DMS53 treated with DMSO at 0.1 percent for 48 hours (cell line): ENCODE measurements around the gene GAS7.

ENCODE experiments used
- DNase-seq: peaks from one replicate; lab custom pipeline; 2025; ENCODE audit not compliant: unreplicated experiment; lab: John Stamatoyannopoulos, UW

GAS7 gene

DNA sequence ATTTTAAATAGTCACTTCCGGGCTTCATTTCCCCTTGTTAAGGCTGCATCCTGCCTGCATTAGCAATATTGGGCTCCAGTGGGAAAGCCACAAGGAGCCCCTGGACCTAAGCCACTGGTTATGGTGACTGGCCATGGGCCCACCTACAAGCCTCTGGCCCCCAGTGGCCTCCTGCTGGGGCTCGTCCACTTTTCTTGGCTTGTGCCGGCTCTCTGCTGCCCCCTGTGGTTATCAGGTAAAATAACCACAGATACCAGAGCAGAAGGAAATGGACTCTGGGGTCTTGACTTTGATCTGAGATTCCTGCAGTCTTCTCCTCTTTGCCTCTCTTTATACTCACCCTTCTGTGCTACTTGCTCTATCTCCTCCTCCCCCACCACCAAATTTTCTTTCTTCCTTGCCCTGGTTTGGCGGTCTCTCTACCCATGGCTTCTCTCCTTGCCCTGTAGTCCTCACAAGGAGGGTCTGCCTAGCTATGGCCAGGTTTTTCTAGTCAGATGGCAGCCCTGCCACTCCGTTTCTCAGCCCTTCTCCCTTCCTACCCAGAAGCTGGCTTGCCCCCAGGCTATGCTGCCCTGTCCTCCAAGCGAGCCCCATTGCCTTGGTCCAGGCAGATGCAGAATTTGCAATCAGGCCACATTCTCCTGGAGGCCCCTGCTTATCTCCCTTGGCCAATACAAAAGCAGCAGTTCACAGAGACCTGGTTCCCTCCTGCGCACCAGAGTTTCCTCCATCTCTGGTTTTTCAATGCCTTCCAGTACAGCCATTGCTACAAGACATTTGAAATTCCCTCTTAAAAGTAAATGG lies 210.4 kb downstream of the GAS7 start:
- DNase-seq = no peak

DNA sequence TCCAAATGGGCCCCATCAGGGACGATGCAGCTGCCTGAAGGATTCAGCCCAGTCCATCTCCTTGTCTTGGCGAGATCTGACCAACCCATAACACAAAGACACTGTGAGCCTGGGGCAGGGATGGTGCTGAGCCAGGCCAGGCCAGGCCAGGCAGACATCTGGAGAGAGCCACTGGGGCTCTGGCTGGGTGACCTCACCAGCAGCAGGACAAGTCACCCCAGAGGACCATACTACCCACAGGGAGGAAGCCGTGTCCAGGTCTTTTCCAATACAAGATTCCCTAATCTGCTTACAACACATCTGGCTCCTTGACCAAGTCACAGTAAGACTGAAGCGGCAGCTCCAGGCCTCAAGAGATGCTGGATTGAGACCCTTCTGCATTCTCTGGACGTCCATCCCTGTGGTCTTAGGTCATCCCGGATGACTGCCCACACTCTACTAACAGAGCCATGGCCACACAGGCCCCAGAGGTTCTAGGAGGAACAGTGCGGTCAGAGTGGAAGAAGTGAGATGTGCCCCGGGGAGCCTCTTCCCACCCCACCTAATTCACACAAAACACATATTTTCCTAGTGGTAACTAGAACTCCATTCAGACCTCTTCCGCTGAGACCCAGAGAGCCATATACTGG lies 211.5 kb downstream of the GAS7 start:
- DNase-seq = no peak

DNA sequence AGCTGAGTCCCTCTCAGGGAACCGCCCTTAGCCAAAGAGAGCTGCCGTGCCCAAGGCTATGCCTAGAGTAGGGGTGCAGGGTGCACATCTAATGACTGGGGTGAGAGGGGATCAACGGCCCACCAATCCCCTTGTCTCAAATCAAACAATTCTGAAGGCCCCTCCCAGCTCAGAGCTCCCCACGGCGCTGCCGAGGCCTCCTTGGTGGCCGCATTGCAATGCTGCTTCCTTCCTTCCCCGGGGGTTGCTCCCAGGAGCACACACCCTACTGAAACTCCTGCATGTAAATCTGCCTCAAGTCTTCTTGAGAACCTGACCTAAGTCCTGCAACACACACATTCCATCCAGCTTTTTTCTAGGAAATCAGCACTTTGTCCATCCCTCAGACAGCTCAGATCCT lies 212.8 kb downstream of the GAS7 start:
- DNase-seq = no peak

DNA sequence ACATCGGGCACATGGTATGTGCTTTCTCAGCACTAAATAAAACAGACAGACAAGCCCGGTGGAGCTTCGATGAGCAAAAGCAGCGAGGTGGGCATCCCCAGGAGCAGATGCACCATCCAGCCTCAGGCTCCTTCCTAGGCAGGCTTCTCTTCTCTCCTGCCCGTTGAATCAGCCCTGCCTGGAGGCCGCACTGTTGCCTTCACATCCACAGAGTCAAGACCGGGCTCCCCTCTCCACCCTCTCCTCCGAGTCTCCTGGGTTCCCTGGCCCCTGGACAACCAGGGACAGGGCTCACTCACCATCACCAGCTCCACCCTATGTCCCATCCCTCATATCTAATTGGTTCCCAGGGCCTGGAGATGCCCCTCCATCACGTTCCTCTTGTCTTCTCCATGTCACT lies 213.6 kb downstream of the GAS7 start:
- no peak for DNase-seq

DNA sequence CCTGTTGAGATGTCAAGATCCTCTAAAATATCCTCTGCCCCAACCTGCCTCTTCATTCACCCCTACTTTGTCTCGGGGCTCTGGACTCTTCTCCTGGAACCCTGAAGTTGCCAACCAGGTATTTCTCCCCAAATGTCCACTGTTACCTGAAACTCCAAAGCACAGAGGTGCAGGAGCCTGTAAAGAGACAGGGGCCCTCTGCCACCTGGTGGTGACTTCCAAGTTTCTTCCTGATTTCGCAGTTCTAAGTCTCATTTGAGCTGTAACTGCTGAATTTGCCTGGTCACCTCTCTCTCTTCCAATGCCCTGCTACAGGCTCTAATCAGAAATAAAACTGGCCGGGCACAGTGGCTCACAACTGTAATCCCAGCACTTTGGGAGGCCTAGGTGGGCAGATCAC lies 216.2 kb downstream of the GAS7 start:
- DNase-seq = no peak

DNA sequence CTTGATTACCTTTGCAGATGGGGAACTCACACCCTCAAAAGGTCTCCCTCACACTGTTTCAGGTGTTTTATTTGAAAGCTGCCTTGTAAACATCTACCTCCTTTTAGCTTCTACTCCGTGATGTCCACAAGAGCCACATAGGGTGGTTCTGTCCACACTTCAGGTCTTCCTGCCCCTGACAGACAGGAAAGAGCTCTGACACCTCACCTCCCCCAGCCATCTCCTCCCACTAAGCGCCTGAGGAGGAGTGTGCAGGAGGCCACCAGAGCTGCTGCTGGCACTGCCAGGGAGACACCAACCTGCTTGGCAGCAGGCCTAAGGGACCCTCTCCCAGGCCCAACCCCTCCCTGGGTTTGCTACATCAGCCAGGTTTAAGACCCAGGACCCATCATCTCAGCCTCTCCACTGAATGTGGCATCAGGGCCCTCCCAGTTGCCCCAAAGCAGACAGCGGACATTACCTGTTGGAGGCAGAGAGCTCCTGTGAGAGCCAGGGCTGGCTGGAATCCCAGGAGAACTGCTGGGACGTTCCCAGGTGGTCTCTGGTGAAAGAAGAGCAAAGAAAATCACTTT lies 217.0 kb downstream of the GAS7 start:
- no peak for DNase-seq

DNA sequence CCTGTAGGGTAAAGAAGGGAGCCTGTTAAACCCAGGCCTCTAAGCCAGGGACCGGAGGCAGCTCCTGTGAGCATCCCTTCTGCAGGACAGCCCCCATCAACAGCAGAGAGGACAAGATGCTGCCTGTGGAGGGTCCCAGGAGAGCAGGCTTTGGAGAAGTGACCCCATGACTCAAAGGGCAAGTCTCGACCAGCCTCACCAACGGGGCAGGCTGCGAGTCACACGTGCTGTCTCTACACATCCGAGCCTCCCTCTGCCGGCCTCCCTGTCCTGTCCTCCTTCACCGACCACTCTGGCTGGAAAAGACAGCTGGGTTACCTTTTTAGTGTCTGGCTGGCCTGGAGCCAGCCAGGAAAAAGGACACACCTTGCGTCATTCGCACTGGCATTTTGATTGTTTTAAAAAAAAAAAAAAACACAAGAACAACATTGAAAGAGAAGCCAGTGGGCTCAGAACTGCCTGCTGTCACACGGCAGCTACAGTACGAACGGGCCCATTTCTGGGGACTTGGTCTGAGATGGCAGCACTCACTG lies 218.9 kb downstream of the GAS7 start:
- no peak for DNase-seq

DNA sequence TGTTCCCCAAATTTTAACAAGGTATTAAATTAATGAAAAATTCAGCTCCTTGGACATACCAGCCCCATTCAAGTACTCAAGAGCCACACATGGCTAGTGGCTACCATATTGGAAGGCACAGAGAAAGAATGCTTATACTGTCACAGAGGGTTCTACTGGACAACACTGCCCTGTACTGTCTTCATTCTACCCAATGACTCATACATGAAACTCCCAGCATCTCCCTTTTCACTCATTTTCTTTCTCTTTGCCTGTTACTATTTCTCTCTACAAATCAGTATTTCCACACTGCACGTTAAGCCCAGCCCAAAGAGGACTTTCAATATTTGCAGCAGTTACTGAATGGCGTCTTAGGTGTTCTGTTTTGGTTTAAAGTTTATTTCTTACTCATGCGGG lies 221.2 kb downstream of the GAS7 start:
- no peak for DNase-seq

DNA sequence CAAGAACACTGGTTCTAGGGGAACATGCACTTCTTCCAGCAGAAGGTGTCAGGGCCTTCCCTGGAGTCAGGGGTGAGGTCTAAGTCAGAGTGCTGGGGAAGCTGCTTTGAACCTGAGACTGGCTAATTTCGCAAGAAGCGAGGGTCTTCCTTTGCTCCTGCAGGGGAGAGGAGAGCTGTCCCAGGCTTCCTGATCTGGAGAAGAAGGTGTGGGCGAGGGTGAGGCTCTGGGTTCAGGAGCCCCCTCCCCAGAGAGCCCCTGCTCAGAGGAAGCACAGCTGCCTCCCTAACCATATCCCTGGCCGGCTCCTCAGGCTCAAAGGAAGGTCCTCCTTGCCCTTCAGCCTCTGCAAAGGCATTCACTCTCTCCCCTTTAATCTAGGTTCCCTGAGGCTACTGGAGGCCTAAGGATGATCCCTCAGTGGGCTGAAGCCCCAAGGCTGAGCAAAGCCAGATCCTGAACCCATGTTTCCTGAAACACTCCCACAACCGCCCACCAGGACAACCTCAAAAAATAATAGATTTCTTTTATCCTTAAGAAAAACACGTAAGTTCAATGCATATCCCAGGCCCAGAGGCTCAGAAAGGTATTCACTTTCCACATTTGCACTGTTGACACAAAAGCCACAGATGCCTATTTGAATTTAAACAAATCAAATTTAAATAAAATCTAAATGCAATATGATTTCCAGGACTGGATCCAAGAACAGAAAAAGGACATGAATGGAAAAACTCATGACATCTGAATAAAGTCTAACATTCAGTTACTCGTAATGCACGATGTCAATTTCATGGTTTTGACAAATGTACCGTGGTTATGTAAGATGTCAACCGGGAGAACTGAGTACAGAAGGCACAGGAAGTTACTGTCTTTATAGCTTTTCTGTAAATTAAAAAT lies 221.9 kb downstream of the GAS7 start:
- DNase-seq = no peak

DNA sequence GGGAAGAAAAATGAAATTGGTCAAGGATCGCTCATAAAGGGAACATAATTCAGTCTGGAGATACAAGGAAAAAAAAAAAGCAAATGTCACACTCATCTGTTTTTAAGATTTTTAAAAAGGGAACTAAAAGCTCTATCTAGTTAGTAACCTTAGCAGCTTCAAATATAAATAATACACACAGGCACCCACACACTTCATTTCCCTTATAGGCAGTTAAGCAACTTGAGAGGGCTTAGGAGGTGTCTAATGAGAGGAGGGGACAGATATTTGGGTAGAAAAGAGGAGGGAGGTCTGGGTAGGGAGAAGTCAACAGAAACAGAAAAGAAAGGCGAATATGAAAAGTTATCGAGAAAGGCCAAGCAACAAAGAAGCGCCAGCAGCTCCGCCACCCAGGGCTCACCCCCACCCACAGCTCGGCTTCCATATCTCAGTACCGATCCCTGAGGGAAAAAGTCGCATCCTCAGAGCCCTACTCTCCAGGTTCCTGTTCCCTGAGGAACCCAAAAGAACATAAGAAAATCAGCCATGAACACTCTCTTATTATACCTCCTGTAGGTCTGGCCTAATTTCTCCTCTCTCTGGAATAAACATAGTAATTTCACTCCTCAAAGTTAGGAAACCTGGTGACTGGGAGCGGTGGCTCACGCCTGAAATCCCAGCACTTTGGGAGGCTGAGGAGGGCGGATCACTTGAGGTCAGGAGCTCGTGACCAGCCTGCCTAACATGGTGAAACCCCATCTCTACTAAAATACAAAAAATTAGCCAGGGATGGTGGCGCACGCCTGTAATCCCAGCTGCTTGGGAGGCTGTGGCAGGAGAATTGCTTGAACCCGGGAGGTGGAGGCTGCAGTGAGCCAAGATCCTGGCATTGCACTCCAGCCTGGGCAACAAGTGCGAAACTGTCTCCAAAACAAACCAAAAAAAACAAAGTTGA lies 223.7 kb downstream of the GAS7 start:
- no peak for DNase-seq

DNA sequence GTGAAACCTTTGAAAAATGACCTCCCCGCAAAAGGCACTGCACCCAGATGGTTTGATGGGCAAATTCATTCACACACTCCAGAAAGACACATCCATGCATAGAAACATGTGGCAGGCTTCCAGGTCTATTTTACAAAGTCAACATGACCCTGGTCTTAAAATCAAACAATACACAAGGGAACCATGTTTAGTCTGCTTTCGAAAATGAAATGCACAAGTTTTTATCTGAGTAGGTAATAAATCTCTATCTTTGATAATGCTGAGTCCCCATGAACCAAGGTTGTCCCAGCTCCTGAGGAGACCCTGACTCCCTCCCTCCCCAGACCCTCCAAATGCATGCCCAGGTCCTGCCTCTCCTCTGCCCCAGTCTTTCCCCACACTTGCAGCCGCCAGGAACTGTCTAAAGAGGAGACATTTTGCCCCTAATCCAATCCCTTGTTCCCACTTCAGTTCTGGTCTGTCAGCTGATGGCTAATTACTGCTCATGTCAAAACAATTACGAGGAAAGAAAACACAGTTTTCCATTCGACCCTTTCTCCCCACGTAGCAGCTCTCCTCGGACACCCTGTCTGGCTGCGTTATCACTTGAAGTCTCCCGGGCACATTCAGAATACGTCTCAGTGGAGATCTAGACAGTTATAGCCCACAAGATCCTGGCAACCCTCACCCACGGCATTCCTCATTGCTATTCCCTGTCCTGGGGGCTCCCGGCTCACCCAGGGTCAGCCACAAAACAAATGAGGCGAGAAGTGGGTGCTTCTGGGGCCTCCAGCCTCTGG lies 224.5 kb downstream of the GAS7 start:
- DNase-seq = no peak

DNA sequence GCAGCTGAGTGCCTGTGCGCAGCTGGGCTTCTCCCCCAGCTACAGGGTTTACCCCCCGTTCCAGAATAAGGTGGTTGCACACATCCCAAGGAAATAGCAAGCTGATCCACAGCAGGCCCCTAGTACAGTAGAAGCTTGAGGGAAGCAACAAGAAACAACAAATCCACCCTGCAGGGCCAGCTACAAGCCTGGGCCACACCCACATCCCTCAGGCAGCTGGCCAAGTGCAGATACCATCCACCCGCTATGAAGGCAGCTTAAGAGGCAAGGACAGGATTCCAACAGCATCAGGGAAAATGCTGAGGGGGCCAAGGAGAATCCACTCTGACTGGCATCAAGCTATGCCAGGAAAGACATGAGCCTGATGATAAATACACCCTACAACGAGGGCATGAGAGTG lies 226.4 kb downstream of the GAS7 start:
- no peak for DNase-seq

DNA sequence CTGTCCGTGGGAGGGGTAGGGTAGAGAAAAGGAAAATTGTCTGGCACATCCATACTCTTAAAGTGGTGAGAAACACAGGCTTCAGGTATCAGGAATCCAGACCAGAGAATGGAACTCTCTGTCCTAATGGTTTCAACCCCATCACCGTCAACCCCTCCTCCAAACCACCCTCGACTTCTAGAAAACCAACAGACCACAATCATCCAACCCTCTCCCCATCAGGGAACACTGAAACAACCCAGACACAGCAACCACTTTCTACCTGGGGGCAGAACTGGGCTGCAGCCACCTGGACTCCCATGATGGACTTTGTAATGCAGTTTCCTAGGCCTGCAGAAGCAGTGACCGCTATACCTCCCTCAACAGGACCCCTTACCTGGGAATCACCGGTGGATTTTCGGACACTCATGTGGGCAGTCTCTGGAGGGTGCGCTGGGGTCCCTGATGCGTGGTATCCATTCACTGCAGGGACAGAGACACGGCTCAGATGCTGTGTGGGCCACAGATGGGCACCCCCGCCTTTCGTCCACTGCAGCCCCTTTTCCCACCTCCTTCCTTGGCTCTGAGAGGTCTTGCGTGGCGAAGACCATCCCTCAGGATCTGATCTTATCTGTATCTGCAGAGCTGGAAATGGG lies 229.0 kb downstream of the GAS7 start:
- no peak for DNase-seq

DNA sequence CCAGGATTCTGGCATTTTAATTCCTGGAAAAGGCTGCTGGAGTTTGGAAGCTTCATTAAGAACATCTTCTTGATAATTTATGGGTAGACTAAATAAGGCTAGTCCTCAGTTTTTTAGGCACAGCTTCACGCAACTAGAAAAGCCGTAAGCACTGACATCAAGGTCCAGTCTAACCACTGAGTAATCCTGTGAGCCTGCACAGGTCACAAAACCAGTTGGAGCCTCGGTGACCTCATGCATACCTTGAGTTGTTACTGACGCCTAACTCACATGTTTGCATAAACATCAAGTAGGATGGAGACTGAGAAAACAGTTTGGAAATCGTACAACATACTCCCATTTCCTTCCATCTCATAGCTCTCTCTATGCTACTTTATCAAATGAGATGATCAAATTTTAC lies 229.5 kb downstream of the GAS7 start:
- no peak for DNase-seq

DNA sequence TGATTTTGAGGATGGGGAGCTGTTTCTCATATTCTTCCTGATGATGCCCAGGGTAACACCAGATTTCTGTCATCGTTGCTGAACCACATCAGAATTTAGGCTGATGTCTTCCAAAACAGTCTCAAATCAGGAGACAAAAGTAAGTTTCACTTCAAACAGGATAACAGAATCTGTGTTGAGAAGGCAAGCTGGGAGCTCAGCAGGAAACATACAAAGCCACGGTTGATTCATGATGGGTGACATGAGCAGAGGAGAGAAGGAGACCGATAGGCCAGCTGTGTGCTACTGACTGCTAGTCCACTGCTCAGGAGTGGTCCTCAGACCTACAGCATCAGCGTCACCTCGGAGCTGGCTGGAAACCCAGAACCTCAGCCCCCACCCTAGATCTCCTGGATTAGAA lies 230.4 kb downstream of the GAS7 start:
- DNase-seq = no peak

DNA sequence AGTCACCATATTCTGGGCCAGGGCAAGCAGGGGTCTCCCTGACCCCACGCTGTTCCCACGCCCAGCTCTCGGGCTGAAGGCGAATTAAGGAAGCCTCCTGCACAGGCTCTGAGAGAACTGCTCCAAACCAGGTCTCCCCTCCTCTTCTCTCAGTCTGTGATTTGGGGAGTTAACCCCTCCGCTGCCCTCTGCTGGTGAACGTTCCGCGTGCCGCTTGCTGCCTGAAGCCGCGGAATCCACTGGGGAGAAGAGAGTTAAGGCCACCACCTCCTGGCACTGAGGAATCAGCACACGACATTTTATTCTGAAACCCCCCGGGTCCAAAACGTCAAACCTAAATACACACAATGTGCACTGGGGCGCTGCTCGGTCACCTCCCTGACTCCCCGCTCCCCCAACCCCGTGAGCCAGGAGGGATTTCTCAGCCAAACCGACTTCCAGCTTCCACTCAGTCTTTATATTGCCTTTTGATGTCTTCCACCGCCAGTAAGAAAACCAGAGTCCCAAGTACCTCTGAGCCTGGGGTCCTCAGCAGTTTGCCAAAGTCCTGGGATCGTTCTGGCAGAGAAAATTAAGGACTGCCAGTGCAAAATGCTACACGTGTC lies 238.9 kb downstream of the GAS7 start:
- no peak for DNase-seq

DNA sequence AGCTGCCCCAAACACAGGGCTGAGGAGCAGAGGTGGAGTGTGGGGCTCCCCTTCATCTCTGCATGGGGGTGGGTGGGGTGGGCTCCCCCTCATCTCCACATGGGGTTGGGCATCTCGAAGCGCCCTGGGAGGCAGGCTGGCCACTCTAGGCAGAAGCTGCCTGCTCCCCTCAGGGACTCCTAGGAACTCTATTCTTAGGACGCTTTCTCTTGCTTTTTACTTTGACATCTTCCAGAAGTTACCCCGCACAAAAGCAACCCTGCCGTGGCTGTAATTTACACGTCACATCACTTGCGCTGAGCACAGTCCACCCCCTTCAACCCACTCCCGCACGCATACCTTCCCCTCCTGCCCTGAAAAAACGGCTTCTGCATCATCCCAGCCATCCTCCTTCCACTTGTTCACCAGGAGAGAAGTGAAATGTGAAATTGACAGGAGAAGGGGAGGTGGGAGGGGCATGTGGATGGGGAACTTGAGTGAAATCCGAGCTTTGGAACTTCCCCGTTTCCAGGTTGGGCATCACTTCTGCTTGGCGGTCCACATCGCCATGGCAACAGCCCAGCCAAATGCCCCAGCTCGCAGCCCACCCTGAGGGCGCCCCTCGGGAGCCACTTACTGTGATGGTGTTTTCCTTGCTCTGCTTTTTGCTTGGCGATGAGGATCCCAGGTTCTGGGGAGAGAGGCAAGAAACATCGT lies 239.7 kb downstream of the GAS7 start:
- DNase-seq = no peak

DNA sequence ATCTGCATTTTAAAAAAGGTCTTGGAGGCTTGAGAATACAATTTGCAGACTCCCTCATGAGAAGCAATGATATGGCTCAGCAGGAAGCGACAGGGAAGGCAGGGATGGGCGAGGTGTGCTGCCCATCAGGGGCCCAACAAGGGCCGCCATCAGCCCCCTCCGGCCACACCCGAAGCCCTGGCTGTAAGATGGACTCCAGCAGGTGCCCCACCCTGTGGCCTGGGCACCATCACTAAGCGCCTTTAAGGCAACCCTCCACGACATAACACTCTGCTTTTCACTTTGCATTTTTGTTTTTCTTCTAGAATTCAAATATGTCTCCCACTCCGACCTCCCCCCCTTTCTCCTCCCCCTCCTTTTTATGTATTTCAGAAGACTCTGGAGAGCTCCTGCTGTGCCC lies 241.2 kb downstream of the GAS7 start:
- no peak for DNase-seq
